DOHH2 (cell line): Measurements from ENCODE around the gene SPCS2.

Experiments
- EZH2phosphoT487 ChIP-seq: fragments of 200-600 bp; sonication (generic); IDR thresholded peaks from 2 replicates; pipeline ENCODE4 v1.6.1; 2017; ENCODE audit warnings: borderline replicate concordance, mild to moderate bottlenecking, antibody characterized with exemption, low read length, moderate library complexity, mixed read lengths
- TF ChIP-seq, protein P1 (sequence below): fragments of 200-600 bp; sonication (generic); IDR thresholded peaks from one replicate; pipeline ENCODE4 v1.5.1; 2014; ENCODE audit warnings: antibody characterized with exemption, mild to moderate bottlenecking, low read depth, low read length; ENCODE audit not compliant: poor library complexity, severe bottlenecking

DNA sequence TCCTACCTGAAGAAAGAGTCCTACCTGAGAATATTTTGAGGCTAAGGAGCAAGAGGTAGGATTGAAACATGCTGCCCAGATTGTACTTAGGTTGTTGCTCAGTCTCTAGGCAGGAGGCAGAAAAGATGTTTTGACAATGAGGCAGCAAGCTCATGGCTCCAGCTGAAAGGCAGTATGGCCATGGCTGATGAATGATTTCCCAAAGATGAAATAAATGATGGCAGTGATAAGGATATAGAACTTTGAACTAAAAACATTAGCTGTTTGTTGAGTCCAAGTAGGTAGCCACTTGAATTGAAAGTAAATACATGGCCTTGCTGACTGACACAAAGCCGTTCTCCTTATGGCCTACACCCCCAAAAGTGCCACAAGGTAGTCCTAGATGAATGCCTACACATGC, 32.8 kb downstream of the SPCS2 start:
- TF ChIP-seq, protein P1, sequence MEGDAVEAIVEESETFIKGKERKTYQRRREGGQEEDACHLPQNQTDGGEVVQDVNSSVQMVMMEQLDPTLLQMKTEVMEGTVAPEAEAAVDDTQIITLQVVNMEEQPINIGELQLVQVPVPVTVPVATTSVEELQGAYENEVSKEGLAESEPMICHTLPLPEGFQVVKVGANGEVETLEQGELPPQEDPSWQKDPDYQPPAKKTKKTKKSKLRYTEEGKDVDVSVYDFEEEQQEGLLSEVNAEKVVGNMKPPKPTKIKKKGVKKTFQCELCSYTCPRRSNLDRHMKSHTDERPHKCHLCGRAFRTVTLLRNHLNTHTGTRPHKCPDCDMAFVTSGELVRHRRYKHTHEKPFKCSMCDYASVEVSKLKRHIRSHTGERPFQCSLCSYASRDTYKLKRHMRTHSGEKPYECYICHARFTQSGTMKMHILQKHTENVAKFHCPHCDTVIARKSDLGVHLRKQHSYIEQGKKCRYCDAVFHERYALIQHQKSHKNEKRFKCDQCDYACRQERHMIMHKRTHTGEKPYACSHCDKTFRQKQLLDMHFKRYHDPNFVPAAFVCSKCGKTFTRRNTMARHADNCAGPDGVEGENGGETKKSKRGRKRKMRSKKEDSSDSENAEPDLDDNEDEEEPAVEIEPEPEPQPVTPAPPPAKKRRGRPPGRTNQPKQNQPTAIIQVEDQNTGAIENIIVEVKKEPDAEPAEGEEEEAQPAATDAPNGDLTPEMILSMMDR, result no peak
- TF ChIP-seq EZH2phosphoT487, result no peak
